DOHH2 (cell line): Measurements from ENCODE around the gene PTPRQ.

Experiments
- H3F3A ChIP-seq: fragments of 200-600 bp; sonication (generic), shearing (Covaris generic); 2 replicates; pipeline ENCODE4 v1.6.0; 2016; ENCODE audit warnings: antibody characterized with exemption, mild to moderate bottlenecking; ENCODE audit not compliant: control insufficient read depth, insufficient read depth
- H3K27ac ChIP-seq: fragments of 200-600 bp; sonication (generic); 2 replicates; pipeline ENCODE4 v1.5.1; 2014; ENCODE audit warnings: low read depth, mild to moderate bottlenecking, low read length, moderate library complexity
- H3K27me3 ChIP-seq: fragments of 200-600 bp; sonication (generic); 2 replicates; pipeline ENCODE4 v1.6.1; 2014; ENCODE audit warnings: mild to moderate bottlenecking, low read length, mixed read lengths; ENCODE audit not compliant: control insufficient read depth
- H3K36me3 ChIP-seq: fragments of 200-600 bp; sonication (generic); 2 replicates; pipeline ENCODE4 v1.6.1; 2014; ENCODE audit warnings: mild to moderate bottlenecking, low read length, moderate library complexity, mixed read lengths; ENCODE audit not compliant: control insufficient read depth
- H3K4me1 ChIP-seq: fragments of 200-600 bp; sonication (generic); 2 replicates; pipeline ENCODE4 v1.6.1; 2014; ENCODE audit warnings: mild to moderate bottlenecking, low read length, mixed read lengths; ENCODE audit not compliant: control insufficient read depth
- H3K4me2 ChIP-seq: fragments of 200-600 bp; sonication (generic); 2 replicates; pipeline ENCODE4 v1.6.0; 2014; ENCODE audit warnings: mild to moderate bottlenecking, low read length, moderate library complexity
- H3K4me3 ChIP-seq: fragments of 200-600 bp; sonication (generic); 2 replicates; pipeline ENCODE4 v1.5.1; 2014; ENCODE audit warnings: mild to moderate bottlenecking, low read length, mixed read lengths
- H3K79me2 ChIP-seq: fragments of 200-600 bp; sonication (generic); 2 replicates; pipeline ENCODE4 v1.6.1; 2014; ENCODE audit warnings: mild to moderate bottlenecking, low read length, mixed read lengths; ENCODE audit not compliant: control insufficient read depth
- H3K9me2 ChIP-seq: fragments of 200-600 bp; sonication (generic); replicated peaks from 2 replicates; pipeline ENCODE4 v1.6.1; 2014; ENCODE audit warnings: mild to moderate bottlenecking, low read length, mixed read lengths; ENCODE audit not compliant: control insufficient read depth
- H3K9me3 ChIP-seq: fragments of 200-600 bp; sonication (generic); 2 replicates; pipeline ENCODE4 v1.6.1; 2014; ENCODE audit warnings: antibody characterized with exemption, low read length, mixed read lengths; ENCODE audit not compliant: control insufficient read depth, insufficient read depth
- H4K20me1 ChIP-seq: fragments of 200-600 bp; sonication (generic); 2 replicates; pipeline ENCODE4 v1.6.0; 2014; ENCODE audit warnings: low read depth, mild to moderate bottlenecking, antibody characterized with exemption, low read length, moderate library complexity; ENCODE audit not compliant: control insufficient read depth, insufficient read depth
- EZH2phosphoT487 ChIP-seq: fragments of 200-600 bp; sonication (generic); IDR thresholded peaks from 2 replicates; pipeline ENCODE4 v1.6.1; 2017; ENCODE audit warnings: borderline replicate concordance, mild to moderate bottlenecking, antibody characterized with exemption, low read length, moderate library complexity, mixed read lengths
- TF ChIP-seq, protein P1 (sequence below): fragments of 200-600 bp; sonication (generic); IDR thresholded peaks from one replicate; pipeline ENCODE4 v1.5.1; 2014; ENCODE audit warnings: antibody characterized with exemption, mild to moderate bottlenecking, low read depth, low read length; ENCODE audit not compliant: poor library complexity, severe bottlenecking

PTPRQ gene

DNA sequence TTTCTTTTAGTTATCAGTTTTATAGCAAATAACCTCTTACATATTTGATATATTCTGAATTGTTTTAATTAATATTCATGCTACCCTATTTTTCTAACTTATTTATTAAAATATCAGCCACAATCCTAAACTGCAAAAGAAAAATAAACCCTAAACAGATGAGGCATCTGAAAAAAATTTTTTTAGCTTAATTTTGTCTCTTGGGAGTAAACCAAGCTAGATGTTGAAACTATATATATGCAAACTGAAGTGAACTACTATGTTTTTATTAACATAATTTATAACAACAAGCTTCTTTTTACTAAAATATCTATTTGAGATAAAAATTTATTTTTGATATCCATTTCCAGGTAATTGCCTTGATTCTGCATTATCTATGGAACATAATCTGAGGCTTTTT lies 87.6 kb downstream of the PTPRQ start:
- no peaks in the 10 kb centered on the region for H3K79me2 ChIP-seq
- no peaks in the 10 kb centered on the region for H3K27me3 ChIP-seq
- TF ChIP-seq, protein P1, sequence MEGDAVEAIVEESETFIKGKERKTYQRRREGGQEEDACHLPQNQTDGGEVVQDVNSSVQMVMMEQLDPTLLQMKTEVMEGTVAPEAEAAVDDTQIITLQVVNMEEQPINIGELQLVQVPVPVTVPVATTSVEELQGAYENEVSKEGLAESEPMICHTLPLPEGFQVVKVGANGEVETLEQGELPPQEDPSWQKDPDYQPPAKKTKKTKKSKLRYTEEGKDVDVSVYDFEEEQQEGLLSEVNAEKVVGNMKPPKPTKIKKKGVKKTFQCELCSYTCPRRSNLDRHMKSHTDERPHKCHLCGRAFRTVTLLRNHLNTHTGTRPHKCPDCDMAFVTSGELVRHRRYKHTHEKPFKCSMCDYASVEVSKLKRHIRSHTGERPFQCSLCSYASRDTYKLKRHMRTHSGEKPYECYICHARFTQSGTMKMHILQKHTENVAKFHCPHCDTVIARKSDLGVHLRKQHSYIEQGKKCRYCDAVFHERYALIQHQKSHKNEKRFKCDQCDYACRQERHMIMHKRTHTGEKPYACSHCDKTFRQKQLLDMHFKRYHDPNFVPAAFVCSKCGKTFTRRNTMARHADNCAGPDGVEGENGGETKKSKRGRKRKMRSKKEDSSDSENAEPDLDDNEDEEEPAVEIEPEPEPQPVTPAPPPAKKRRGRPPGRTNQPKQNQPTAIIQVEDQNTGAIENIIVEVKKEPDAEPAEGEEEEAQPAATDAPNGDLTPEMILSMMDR: no peak
- TF ChIP-seq EZH2phosphoT487: no peak
- no peak overlapping the region for H3K4me3 ChIP-seq
- no peaks in the 10 kb centered on the region for H3K9me2 ChIP-seq
- H3K4me1 ChIP-seq: no peaks in the 10 kb centered on the region
- no peaks in the 10 kb centered on the region; the same call in 1 of the 2 replicates for H3K9me3 ChIP-seq
- no peaks in the 10 kb centered on the region for H3K36me3 ChIP-seq
- H3K4me2 ChIP-seq: no peak overlapping the region
- no peaks in the 10 kb centered on the region for H4K20me1 ChIP-seq
- H3F3A ChIP-seq: no peaks in the 10 kb centered on the region
- no peak overlapping the region for H3K27ac ChIP-seq

DNA sequence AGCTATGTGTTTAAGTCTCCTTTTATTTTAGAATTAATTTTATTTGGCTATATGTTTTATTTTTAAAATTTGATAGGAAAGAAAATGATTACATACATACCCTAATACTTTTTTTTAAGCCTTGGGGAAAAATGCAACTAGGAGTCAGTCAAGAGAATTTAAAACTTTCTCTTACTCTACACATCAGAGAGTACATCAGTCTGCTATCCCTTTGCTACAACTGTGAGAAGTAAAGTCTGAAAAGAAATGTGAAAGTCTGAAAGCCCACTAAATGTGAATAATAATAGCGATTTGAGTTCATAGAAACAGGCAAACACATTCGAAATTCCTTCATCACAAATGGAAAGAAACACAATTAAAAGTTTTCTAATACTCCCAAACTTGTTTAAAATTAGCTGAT lies 95.0 kb downstream of the PTPRQ start:
- Histone ChIP-seq H3K79me2 (no peaks in the 10 kb centered on the region), H3K9me3 (no peaks in the 10 kb centered on the region; the same call in 1 of the 2 replicates), H3K4me1 (no peaks in the 10 kb centered on the region), H3K27me3 (no peaks in the 10 kb centered on the region), H3K27ac (no peak overlapping the region), H3K4me2 (no peak overlapping the region), H3K4me3 (no peak overlapping the region), H3K9me2 (no peaks in the 10 kb centered on the region), H3F3A (no peaks in the 10 kb centered on the region), H4K20me1 (no peaks in the 10 kb centered on the region), H3K36me3 (no peaks in the 10 kb centered on the region)
- TF ChIP-seq, protein P1: no peak
- no peak for TF ChIP-seq EZH2phosphoT487

DNA sequence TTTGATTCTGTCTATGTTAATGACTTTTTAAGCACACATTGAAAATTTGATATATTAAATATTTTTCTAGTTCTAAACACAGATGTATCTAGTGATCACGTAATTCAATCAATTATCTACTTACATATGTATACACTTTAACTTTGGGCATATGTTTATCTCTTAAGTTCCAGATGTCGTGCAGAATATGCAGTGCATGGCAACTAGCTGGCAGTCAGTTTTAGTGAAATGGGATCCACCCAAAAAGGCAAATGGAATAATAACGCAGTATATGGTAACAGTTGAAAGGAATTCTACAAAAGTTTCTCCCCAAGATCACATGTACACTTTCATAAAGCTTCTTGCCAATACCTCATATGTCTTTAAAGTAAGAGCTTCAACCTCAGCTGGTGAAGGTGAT lies 105.3 kb downstream of the PTPRQ start:
- Histone ChIP-seq H3K4me3 (no peak overlapping the region), H3F3A (no peaks in the 10 kb centered on the region), H3K27me3 (no peaks in the 10 kb centered on the region), H3K4me2 (no peak overlapping the region), H3K36me3 (no peaks in the 10 kb centered on the region), H3K9me2 (no peaks in the 10 kb centered on the region), H3K27ac (no peak overlapping the region), H3K9me3 (no peaks in the 10 kb centered on the region), H3K79me2 (no peaks in the 10 kb centered on the region), H3K4me1 (peaks cover 6% of the 10 kb centered on the region), H4K20me1 (no peaks in the 10 kb centered on the region)
- TF ChIP-seq EZH2phosphoT487: no peak
- TF ChIP-seq, protein P1: no peak
